ENCODE measurements around the gene PPM1A.

Gene PPM1A

DNA sequence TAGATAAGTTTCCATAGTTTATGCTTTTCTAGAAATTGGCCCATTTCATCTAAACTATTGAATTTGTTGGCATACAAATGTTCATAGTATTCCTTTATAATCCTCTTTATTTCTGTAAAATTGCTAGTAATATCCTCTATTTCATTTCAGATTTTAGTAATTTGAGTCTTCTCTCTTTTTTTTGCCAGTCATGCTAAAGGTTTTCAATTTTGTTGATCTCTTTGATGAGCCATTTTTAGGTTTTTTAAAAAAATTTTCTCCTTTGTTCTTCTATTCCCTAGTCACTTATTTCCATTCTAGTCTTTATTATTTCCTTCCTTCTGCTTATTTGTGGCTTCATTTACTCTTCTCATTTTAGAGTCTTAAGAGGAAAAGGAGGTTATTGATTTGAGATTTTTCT, 19.4 kb upstream of the PPM1A start:
- no peak for DNase-seq

DNA sequence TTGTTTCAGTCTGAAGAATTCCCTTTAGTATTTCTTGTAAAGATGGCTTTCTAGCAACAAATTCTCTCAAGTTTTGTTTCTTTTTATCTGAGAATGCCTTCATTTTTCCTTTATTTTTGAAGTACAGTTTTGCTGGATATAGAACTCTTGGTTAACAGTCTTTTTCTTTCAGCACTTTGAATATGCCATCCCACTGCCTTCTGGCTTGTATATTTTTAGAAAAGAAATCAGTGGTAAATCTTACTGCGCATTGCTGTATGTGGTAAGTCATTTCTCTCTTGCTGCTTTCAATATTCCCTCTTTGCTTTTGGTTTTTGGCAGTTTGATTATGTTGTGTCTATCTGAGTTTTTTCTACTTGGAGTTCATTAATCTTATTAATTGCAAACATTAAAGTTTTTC, 16.8 kb upstream of the PPM1A start:
- DNase-seq = no peak

DNA sequence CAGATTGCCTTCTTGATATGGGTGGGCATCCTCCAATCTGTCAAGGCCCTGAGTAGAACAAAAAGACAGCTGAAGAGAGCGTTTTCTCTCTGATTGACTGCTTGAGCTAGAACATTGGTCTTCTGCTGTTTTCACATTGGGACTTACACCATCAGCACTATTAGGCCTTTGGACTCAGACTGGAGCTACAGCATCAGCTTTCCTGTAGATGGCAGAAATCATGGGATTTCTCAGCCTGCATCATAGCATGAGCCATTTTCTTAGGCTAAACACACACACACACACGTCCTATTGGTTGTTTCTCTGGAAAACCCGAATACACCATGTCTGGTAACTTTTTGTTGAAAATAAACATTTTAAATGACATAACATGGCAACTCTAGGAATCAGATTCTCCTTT, 15.8 kb upstream of the PPM1A start:
- DNase-seq = no peak

DNA sequence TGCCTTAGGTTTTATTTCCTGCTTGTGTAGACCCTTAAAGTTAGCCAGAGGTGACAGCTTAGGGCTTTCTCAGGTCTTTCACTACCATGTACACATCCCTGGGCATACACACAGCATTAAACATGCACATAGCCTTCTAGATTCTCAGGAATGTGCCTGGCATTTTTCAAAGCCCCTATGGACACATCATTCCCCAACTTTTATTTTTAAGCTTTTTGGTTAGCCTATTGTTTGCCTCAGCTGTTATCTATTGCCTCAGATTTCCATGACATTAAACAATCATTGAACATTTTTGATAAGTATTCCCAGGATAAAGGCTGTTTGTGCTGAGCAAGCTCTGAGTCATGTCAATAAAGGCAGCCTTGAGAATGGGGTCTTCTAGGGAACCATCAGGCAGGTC, 15.1 kb upstream of the PPM1A start:
- no peak for DNase-seq

- no peak for DNase-seq
Measured at GRCh38 chr14:60235440-60235839, 13.6 kb upstream of the PPM1A start.

GRCh38 chr14:60238955-60239354, 10.1 kb upstream of the PPM1A start:
- no peak for DNase-seq

GRCh38 chr14:60240139-60240856, 8.7 kb upstream of the PPM1A start:
- no peak for DNase-seq

GRCh38 chr14:60241091-60241490, 7.9 kb upstream of the PPM1A start:
- no peak for DNase-seq

DNA sequence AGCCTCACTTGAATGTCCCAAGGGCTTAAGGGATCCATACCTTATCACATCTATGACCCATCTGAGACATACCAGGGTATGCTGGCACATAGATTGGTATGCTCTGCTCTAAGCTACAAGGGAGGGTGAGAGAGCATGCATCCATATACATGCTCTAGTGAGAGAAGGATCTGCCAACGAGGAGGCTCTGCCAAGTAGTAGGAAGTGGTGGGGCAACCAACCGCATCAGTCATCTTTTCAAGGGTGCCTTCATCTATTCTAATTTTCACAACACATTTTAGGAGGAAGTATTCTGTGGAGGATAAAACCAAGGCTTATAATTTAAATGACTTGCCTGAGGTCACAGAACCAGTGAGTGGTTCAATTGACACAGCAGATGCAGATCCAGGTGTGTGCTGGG, 6.6 kb upstream of the PPM1A start:
- DNase-seq = no peak

DNA sequence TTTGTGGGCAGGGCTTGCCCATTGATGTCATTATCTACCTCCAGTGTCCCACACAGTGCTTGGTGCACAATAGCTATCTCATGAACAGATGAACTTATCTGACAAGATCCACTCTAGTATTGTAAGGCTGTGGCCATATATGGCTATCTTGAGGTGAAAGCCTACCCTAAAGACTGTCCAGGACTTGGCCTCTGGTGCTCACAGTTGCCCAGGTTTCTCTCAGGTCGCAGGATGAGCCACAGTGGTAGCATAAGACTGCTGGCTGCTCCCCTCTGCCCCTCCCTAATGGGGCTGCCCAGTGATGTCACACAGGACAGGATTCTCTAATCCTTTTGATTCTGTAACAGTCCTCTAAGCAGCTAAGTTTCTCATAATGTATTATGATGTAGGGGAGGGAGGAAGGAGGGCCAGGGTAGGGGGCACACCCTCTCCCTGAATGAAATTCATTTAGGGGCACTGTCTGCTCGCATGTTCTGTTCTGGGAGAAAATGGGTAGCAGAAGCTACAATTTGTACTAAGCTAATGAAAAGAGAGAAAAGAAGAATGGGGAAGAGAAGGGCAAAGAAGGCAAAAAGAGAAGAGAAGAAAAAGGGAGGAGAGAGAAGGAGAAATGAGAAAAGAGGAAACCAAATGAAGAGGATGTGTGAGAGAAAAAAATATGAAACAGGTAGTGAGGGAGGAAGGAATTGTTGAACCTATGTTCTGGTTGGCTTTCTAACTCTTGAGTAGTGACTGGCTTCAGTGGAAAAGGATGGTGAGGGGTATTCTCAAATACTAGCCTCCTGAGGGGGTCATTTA, 3.4 kb upstream of the PPM1A start:
- no peak for DNase-seq

- no peak for DNase-seq
Measured at GRCh38 chr14:60247994-60248696, 876 bp upstream of the PPM1A start.

DNA sequence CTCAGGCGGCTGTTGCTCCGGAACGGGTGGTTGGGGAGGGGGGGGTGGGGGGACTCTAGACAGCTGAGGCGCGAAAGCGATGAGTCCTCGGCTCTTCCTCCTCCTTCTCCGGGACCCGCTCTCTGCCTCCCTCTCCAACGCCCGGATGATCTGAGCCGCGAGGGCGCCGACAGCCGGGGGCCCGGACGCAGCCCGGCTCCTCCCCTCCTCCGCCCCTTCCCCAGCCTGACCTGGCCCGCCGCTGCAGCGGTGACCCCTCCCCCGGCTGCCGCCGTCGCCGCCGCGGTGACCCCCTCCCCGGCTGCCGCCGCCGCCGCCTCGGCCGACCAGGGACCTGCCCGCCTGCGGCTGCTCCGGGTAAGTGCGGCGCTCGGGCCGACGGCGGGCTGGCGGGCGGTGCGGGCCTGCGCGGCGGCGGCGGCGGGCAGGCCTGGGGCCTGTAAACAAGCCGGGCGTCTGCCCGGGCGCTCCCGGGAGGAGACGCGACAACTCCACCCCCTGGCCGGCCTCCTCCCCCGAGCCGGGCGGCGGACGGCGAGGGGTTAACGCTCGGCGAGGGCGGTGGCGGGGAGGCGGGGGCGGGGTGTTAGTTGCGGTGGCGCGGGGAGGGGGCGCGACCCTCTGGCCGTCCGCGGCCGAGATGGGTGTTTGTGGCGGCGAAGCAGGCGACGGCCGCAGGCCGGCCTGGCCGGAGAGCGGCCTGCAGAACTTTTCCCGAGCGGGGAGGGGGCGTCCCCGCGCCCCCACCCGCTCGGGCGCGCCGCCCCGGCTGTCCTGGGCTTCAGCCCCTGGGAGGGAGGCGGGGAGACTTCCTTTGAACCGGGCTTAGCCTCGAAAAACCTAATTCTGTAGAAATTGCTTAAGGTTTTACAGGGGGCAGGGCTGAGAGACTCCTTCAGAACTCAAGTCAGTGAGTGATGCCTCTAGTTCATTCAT, 568 bp downstream of the PPM1A start:
- DNase-seq = no peak

GRCh38 chr14:60250257-60251035, 1.4 kb downstream of the PPM1A start:
- DNase-seq = no peak

DNA sequence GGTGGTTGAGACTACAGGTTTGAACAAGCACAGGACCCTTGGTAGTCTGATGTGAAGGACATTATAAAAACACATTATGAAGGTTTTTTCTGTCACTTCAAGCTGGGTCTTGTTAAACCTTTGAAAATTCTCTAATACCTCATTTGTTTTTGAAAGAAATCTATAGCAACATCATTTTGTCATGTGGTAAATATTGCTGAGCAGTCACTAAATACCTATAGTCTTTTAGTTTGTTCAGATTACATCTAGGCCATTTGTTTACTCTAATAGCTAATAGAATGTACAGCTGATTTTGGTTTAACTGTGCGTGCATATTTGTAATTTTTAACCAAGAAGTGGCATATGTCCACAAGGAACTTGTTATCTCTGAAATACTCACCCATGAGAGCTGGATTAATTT, 2.9 kb downstream of the PPM1A start:
- DNase-seq = no peak

GRCh38 chr14:60252630-60253029, 3.6 kb downstream of the PPM1A start:
- DNase-seq = no peak

DNA sequence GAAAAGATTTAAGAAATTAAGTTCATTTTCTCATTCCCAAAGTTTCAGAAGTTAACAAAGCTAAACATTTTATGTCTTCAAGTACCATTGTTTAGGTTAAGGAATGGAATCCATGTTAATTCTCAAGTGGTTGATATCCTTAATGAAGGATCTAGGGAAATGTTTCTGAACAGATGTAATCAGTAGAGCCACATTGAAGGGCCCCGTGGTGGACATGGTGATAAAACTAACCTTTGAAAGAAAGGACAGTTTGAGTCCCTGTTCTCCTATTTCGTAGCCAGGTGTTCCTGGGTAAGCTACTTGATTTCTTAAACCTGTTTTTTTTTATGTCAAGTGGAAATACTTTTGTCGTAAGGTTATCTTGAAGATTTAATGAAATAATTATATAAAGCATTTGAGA, 4.6 kb downstream of the PPM1A start:
- DNase-seq = no peak

GRCh38 chr14:60254176-60254575, 5.2 kb downstream of the PPM1A start:
- no peak for DNase-seq

GRCh38 chr14:60257865-60258264, 8.8 kb downstream of the PPM1A start:
- DNase-seq = no peak

DNA sequence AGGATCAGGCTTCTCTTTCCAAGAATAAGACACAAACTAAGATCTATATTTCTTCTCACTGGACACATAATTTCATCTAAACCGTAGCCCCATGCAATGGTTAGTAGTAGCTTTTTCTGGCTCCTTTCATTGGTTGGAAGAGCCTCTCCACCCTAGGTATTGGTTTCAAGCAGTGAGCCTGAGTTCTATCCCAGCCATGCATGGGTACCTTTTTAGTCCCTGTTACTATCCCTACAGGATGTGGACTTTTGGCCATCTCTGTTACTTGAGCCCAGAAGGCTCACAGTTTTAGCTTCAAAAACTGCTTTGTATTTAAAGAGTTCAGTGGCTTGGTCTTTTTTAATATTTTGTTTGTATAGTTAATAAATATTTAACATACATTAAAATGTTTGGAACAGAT, 16.1 kb downstream of the PPM1A start:
- no peak for DNase-seq

DNA sequence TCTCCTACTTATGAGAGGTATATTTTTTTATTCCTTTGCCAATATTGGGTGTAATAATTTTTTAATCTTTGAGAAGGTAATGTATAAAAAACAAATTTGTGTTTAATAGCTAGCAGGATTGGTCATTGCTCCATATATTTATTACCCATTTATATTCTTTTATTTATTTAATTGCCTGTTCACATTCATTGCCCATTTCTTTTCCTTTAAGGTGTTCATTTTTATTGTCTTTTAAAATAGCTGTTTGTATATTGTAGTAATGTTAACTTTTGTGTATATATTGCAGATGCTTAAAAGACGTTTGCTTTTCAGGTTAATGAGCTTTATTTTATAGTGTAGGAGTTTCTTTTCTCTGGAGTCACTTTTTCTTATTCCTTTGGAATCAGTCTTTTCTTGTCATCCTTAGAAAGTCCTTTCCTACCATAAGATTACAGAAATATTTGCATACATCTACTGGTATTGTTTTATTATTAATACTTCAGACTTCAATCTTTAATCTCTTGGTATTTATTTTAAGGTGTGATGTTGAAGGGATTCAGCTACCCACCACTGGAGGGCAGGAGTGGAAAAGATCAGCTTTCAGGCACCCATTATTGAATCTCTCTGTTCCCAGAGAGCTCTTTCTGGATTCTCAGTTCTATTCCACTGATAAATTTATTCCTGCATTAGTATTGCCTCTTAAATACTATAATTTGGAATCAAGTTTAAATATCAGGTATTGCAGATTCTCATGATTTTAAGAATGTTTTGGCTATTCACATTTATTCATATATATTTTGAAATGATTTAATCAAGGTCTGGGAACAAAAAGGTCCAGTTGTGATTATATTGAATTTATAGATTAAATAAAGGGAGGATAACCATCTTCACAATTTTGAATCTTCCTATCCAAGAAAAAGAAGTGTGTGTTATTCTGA, 17.3 kb downstream of the PPM1A start:
- DNase-seq = no peak

GRCh38 chr14:60272177-60272576, 23.2 kb downstream of the PPM1A start:
- no peak for DNase-seq

All from NCI-H1417 treated with DMSO at 0.1 percent for 48 hours (cell line).